HG03571 (cell line): ENCODE data around the gene SRRD.

Experiments
- ATAC-seq: cut with Tn5 transposase; IDR thresholded peaks from one replicate; pipeline ENCODE4 v1.9.1; 2021; ENCODE audit not compliant: unreplicated experiment

The SRRD gene

DNA sequence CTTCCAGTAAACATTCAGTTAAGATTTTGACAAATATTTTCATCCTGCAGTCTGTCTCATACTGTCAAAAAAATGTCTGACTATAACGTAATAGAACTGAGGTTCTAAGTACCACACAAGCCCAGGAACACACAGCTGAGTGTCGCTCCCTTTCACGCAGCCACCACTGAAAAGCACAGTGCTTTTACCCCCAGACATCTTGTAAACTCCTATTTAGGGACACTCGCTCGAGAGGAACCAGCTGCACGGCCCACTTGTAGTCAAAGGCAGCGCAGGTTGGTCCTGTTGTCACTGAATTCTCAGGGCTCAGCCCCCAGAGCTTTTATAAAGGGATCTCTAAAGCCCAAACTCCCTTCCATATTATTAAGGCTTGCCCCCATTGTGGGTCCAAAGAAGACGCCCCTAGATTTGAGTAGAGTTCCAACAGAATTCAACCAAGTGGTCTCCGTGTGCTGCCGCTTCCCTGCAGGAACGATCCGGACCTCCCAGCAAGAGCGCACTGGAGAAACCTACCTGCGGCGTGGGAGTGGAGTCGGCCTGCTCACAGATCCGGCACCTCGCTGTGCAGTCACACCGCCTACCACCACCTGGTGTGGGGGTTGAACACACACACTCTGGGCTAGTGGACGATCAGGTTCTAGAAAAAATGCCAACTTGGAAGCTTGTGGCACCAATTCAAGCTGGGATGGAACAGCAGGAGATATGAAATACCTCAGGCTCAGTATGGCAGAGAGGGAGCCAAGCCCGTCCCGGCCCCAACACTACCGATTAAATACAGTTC lies 31.3 kb upstream of the SRRD start:
- no peak for ATAC-seq

DNA sequence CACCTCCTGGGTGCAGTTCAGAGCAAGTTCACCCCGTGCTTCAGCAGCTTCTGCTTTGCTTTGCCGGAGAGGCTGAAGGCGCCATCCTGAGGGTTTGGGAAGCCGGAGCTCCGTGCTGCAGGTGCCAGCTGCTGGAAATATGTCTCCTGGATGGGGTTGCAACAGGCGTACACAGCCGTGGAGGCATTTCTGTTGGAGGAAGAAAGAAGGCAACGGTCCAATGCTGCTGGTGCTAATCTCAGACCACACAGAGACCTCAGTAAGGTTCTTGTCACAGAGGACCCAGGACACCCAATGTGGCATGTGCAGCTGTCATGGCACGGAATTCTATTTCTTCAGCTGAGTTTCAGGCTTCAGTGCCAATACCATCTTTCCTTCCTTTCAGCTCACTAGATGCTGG lies 30.5 kb upstream of the SRRD start:
- no peak for ATAC-seq

DNA sequence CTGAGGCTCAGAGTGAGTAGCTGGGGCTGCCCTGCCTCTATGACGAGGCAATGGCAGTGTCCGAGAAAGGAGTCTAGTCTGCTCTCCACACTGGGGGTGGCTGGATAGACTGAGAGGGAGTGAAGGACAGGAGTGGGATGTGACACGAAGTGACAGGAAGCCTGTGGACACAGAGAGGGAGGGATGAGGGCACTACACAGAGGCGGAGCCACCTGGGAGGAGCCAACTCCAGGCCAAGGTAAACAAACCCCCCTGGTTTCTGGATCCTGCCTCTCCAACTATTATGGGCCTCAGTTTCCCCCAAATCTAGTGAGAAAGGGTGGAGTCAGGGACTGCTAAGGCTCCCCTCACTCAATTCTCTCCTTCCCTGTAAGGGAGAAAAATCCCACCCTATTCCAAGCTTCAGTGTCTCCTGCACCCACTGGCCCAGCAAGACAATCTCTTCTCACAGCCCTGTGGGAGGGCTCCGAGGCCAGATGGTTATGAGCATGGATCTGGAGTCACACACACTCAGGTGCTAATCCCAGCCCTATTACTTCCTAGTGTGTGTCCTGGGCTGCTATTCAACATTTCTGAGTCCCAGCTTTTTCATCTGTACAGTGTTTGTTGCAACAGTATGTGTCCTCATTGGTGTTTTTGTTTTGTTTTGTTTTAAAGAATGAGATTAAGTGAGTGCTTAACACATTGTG lies 29.7 kb upstream of the SRRD start:
- ATAC-seq: no peak

DNA sequence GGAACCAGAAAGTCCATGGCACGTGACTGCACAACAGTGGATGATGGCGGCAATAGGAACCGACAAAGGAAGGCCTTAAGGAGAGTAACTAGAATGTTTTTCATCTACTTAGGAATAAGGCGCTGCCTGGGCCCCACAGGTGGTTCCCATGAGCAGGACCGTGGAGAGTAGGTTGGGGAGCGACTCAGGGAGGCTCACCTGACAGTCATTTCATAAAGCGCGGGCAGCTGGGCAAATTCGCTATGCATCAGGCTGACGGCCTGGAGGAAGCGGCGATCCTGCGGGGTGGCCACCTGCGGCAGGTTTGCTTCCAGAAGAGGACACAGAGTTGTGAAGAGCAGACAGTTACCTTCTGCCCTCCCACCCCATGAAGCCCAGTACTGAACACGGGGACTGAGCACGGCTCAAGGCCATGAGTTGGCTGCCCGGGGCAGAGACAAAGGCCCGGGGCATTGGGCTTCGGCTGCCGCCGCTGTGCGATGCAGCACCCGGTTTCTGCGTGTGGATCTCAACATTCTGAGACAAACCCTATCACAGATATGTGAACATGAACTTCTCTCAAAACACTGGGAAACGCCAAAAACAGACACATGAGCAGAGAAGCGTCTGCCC lies 25.9 kb upstream of the SRRD start:
- ATAC-seq: no peak

DNA sequence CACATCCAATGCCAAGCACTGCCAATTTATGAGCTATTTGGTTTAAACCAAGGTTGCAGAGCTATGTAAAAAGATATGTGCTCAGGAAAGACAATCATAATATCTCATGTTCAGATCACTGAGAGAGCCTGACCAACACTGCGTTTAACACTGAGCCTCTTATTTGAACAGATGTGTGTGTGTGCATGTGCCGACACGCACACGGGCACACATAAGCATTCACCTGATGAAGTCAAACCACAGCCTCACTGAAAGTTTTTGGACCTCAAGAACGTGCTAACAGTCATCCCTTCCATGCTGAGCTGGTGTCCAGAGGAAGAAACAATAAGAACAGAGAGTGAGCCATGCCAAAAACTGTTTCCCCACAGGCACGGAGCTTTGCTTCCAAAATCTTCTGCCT lies 23.5 kb upstream of the SRRD start:
- ATAC-seq: no peak

DNA sequence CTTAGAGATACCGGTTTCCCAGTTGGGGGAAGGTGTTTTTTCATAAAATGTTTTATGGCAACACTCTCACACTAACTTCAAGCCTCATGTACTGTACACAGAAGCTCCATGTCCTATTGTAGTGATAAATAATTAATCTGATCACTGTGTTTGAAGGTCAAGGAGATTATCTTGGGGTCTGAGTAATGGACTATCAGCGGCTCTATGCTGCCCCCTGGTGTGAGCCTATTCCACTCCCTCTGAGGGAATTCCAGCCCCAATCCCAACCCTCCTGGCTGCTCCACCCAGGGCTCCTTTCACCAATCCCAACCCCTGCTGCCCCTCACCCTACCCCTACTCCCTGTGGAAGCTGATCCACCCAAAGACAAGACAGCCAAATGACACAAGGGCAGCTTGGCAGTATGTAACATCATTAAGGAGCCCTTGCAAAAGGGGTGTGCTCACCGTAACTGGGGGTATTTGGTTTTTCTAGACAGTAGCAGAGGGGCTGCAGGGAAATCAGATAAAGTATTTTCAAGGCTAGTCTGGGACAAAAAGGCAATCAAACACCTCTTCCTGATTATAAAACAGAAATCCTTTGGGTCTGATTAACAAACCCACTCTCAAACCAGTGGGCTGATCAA lies 22.4 kb upstream of the SRRD start:
- no peak for ATAC-seq

DNA sequence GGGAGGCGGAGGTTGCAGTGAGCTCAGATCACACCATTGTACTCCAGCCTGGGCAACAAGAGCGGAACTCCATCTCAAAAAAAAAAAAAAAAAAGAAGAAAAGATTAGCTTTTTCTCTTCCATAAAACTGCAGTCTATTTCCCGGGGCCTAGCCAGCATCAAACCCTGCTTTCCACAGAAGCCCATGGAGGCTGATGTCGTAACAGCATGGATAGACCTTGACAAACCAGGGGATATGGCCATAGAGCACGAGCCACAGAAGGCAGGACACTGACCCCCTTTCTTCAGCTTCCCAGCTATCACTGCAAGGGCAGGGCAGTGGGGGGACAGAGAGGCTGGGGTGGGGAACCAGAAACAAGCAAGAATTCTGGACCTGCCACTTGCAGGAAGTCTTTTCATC lies 21.6 kb upstream of the SRRD start:
- no peak for ATAC-seq

DNA sequence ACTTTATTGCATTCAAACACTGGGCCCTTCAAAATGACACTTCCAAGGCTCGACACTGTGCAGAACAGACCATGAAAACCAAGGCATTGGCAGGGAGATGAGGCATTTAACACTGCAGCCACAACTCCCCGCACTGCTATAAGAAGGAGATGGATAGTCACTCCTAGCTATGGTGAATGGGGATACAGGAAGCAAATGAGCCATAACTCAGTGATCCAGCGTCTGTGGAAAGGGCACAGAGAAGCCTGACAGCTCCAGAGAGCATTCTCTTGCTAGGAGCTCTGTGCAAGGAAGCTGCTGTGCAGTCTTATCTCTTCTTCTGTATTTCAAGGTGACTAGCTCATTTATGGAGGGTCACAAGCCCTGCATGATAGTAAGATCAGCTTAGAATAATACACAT lies 21.0 kb upstream of the SRRD start:
- no peak for ATAC-seq

DNA sequence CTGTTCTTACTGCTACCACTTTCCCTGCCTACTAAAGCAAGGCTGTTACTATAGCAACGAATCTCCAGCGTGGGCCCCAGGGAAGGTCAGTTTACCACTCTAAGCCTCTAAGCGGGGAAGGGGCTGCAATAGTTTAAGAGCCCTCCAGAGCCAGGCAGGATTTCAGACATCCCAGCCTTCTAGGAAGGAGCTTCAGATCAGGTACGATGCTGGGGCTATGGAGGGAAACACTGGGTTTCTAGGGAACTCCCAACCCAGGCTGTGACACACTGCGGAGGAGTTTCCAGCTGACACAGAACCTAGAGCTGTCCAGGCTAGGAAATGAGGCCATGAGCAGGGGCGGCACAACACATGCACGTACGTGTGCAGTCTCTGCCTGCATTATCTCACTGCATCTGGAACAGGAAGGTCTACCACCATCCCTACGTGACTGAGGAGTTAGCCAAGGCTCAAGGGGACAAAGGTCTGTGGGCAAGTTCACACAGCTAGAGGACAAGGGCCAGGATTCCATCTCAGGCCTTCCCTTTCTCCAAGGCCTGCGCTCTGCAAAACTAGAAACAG lies 20.5 kb upstream of the SRRD start:
- no peak for ATAC-seq

DNA sequence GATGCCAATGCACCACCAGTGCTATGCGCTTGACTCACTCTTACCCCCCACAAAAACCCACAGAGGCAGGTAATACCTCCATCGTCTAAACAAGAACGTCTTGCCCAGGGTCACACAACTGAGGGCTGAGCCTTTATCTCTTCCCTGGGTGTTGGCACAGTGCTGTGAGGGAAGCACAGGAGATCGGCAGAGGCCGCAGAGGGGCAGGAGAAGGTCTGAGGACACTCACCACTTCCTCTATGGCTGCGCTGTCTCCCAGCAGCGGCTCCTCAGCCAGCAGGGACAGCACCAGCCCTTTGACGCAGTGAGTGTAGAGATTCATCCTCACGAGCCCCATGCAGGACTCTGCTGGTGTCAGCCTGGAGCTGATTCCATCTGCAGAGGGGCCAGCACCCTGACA lies 20.0 kb upstream of the SRRD start:
- no peak for ATAC-seq

DNA sequence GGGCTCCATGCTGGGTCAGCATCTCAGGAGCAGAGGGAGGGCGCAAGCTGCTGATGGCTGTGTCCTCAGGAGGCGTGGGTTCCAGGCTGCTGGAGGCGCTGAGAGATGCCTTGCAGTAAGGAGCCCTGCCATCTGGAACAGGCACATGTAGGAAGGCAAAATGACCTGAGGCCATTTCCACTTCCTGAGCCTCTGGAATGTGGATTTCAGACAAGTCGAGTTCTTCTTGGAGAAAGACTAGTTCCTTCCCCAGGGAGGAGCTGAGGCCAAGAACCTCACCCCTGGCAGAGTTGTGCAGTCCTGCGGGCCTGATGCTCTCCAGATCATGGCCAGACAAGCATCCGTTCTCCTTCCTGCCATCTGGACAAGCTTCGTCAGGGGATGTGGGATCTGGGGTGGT lies 19.4 kb upstream of the SRRD start:
- ATAC-seq: no peak

DNA sequence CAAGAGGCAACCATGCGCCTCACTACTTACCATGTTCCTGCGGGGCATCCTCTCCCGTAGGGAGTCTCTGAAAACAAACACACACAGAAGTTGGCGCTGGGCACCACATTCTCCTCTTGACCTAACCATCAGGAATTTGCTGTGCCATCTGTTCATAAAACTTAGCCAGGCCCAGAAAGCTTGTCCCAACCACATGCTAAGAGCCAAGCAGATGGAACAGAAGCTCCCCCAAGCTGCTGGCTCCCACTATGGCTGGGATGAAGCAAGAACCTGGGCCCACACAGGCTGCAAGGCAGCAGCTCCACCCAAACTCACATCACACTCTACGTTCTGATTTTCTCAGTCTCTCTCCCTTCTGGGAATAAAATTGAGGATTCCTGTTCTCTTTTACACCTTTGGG lies 17.5 kb upstream of the SRRD start:
- ATAC-seq: no peak

DNA sequence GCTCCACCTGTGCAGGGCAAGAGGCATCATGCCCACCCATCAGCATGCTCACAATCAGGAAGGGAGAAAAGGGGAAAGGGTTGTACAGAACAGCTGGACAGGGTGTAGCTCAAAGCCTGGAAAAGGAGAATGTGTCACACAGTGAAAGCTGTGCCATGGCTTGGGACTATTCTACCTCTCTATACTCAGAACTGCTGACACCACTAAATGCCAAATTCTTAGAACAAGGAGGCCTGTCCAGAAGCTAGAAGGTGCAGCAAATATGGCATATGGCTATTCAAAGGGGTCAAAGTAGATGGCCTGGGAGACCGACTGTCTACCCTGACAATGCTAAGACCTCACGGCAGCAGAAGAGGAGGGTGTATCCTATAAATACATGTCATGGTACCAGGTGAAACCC lies 12.9 kb upstream of the SRRD start:
- no peak for ATAC-seq

DNA sequence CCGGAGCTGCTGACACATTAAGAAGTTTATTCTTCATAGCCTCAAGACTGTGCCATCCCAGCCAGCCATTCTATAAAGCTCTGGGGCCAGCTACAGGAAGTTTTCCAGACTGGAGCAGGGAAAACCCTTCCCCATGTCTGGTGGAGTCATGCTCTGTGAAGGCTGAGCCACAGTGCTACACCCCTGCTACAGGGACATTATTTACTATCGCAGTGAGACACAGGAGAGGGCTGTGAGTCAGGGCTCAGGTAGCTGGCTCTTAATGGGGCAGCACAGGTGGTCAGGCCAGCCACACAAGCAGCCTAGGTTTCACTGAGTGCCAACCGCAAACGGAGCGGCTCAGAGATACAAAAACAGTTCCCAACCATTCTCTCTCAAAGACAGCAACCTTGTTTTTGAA lies 12.2 kb upstream of the SRRD start:
- ATAC-seq: no peak

DNA sequence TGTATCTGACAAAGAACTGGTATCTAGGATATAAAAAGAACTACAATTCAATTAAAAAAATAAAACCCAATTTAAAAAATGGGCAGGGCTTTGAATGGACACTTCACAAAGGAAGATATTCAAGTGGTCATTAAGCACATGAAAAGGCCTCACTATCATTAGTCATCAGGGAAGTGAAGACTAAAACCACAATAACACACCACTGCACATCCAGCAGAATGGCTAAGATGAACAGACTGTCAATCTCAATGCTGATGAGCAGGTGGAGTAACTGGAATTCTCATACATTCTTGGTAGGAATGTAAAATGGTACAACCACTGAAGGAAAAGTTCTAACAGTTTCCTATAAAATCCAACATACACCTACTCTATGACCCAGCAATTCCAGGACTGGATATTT lies 9.0 kb upstream of the SRRD start:
- no peak for ATAC-seq

DNA sequence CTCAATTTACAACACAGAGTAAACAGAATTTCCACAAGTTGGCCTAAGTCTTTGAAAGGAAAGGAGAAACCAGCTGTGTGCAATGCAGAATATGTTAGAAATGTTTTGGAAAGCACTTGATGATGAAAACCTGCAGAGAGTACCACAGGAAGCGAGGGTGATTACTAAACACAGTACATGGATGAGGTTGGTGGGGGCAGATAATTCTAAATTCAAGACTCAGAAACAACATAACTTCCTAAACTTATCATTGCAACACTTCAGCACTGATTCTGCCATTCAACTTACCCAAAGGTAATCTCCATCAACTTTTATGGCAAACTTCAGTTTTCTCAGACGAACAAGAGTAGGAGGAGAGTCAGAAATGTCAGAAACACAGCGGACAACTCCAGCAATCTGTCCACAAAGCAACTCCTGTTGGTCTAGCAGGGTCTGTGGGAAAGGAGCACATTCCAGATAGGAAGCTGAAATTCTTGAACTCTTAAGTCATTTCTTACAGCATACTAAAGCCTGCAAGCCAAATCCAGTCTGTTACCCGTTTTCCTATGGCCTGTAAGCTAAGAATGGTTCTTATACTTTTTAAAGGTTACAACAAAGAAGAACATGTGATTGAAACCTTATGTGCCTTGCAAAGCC lies 6.9 kb upstream of the SRRD start:
- no peak for ATAC-seq

DNA sequence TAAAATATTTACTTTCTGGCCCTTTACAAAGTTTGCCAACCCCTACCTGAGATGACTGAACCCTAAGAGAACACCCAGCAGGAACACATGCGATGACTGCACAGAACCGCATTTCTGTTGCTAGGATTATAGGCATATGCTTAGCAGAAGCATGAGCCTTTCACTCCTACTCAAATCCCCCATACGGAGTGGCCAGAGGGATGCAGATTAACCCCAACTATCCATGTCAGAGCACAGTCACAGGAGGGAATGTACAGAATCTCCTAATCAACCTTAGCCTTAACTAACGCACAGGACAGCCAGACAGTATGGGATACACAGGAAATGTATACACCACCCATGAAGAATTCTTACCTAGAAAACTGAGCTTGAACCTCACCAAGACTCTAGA lies 6.3 kb upstream of the SRRD start:
- ATAC-seq: no peak

DNA sequence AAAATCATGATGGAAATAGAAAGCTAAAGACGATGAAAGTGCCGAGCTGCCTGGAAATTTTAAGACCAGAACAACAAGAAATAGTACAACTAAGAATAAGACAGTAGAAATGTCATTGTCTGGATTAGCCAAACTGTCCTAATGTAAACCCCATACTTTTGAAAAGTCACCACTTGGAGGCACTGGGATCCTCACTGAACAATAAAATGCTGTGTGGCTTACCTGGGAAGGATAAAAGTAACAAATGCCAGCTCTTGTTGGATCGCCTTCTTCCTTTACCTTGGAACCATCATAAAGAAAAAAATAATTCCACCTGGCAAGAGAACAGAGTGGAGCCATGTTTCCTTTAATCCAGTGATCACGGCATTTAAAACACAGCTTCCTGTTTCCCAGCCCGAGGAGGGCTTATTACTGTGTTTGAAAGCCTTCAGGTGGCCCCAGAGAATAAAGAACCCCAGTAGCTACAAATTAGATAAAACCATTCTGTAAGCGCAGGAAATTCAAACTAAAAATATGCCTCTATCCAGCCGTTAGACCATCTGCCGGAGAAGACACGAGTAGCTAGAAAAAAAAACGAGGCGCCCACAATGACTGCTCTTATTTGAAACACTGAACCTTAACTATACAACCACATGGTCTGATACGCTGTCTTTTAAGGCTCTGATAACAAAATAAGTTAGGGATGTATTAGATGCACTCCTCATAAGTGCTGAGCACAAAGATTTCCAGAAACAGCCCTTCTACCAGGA lies 4.5 kb upstream of the SRRD start:
- ATAC-seq: no peak

DNA sequence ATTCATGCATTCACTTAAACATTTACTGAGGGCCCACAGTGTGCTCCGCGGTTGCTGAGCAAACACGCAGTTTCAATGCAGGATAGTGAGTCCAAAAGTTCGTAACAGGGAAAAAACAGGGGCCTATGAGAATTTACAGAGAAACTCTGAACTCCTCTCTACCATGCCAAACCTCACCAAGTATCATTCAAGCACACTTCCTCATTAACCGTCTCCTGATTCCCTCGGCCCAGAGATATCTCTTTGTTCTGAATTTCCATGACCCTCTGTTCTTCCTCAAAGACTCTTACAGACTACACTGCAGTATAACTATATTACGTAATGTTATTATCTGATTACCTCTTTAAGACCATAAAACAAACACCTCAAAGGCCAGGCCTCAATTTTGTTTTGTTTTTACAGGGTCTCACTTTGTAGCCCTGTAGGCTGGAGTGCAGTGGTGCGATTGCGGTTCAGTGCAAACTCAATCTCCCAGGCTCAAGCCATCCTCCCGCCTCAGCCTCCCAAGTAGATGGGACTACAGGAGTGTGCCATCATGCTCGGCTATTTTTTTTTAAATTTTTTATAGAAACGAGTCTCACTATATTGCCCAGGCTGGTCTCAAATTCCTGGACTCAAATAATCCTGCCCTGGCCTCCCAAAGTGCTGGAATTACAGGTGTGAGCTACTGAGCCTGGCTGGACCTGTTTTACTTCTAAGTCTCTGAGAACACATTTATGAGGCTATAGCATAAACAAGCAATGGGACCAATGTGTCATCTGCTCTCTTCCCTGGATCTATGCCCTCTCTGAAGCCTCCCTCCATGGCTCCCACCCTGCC lies 3.7 kb upstream of the SRRD start:
- ATAC-seq: no peak

DNA sequence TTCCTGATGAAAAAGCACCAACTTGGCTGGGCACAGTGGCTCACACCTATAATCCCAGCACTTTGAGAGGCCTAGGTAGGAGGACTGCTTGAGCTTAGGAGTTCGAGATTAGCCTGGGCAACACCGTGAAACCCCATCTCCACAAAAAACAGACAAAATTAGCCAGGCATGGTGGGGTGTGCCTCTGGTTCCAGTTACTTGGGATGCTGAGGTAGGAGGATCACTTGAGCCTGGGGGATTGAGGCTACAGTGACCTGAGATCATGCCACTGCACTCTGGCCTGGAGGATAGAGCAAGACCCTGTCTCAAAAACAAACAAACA lies 3.1 kb upstream of the SRRD start:
- no peak for ATAC-seq
